Mesangial cell (primary cell): Measurements from ENCODE around the gene ICAM3. TPM values are rescaled to one million over a fixed set of nuclear protein-coding genes. Genes with fewer than 3 reads are reported as not detected.

Source experiments
- total RNA-seq: library from RNA; depleted of rRNA; stranded (reverse); fragments of >200 nt; gene quantifications from 2 replicates; pipeline ENCODE4 v1.2.3, GENCODE V29; 2015

Gene ICAM3, protein sequence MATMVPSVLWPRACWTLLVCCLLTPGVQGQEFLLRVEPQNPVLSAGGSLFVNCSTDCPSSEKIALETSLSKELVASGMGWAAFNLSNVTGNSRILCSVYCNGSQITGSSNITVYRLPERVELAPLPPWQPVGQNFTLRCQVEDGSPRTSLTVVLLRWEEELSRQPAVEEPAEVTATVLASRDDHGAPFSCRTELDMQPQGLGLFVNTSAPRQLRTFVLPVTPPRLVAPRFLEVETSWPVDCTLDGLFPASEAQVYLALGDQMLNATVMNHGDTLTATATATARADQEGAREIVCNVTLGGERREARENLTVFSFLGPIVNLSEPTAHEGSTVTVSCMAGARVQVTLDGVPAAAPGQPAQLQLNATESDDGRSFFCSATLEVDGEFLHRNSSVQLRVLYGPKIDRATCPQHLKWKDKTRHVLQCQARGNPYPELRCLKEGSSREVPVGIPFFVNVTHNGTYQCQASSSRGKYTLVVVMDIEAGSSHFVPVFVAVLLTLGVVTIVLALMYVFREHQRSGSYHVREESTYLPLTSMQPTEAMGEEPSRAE
- 3.7 and 9.0 TPM in 2 replicates for total RNA-seq

DNA sequence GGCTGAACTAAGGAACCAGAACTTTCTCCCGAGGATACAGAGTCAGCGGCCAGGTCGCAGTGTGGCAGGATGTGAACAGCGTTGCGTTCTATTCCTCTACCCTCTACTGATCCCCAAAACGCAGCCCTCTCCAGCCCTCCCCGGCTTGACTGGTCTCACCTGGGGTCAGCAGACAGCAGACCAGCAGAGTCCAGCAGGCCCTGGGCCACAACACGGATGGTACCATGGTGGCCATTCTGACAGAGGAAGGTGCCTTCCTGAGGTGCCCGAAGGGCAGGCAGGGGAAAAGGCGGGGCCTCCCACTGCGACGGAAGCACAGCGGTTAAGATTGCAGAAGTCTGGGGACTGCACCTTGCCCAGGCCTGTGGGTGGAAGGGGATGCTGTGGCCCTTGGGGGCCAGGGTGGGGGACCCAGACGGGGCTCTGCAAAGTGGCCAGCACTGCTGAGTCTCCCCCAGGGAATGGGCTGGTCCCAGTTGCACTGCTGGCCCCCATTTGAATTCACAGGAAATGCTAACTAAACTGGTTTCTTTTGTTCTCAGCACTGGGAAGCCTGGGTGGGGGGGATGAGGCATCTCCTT is at the start of gene ICAM3:
TSS of gene ICAM3 (minus strand) at position 245 of the 581 bp plus-strand sequence. CDS start at position 235, 10 bp downstream.

DNA sequence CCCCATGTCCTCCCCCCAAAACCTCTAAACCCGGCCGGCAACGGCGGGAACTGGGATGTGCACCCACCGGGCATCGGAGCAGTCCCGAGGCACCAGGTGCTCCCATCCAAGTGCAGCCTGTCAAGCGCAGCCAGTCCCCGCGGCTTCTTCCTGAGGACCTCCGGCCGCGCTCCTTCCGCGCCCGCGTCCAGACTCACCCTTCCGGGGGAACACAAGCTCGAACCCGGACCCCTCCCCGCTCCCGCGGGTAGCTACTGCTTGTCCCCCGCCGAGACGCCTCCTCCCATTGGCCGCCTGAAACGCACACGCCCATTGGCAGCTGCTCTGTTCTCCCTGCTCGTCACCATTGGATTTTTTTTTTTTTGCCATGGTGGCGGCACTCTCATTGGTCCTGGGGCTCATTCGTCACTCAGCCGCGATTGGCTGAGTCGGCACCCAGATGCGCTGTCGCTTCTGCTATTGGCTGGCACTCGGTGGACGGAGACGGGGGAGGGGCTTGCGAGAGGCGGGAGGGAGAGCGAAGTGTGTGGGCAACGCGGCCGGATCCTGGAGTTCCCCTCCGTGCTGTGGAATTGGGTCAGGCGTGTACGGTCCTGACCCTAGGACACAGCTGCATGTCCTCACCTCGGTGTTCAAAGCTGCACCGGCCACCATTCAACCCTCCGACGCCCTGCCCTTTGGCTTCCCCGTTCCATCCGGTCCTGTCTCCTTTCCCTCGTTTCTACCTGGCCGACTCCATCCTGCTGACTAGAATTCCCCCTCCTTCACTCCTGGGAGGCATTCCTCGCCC is 41.1 kb upstream of the ICAM3 start, which contains the start of gene TYK2:
TSS of gene TYK2 (minus strand) at position 260 of the 790 bp plus-strand sequence. CDS start 2,166 bp downstream, outside the sequence.

DNA sequence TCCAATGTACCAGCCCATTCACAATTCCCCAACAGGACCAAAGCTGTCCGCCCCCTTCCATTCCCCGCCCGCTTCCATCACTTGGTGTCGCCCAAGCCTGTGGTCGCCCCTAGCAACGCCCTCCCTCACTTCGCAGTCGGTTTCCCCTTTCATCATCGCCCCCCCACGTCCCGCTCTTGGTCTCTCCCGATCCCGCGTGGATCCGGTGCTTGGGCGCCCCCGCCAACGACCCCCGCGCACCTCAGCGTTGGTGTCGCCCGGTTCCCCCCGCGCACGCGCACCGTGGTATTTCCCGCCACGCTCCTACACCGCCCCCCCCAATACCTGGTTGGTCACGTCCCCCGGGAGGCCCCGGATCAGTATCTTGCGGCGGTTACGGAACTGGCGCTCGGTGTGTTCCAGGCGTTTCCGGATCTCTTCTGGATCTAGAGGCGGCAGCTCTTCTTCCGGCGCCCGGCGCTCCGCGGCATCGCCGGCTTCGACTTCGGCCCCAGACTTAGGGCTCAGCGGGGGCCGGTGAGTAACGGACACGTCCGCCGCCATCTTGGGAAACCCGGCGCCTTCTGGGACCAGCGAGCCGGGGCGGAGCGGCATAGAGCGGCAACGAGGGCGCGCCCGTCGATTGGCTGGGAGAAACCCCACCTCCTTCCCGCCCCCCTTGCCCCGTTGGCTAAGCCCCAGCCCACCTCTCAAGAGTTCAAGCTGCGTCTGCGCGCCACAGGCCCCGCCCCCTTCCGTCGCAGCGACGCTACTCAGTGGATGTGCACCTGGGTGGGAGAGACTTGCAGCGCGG is 6.3 kb downstream of the ICAM3 start, which contains the start of gene RAVER1:
TSS of gene RAVER1 (minus strand) at position 565 of the 793 bp plus-strand sequence. CDS start at position 543, 22 bp downstream.

DNA sequence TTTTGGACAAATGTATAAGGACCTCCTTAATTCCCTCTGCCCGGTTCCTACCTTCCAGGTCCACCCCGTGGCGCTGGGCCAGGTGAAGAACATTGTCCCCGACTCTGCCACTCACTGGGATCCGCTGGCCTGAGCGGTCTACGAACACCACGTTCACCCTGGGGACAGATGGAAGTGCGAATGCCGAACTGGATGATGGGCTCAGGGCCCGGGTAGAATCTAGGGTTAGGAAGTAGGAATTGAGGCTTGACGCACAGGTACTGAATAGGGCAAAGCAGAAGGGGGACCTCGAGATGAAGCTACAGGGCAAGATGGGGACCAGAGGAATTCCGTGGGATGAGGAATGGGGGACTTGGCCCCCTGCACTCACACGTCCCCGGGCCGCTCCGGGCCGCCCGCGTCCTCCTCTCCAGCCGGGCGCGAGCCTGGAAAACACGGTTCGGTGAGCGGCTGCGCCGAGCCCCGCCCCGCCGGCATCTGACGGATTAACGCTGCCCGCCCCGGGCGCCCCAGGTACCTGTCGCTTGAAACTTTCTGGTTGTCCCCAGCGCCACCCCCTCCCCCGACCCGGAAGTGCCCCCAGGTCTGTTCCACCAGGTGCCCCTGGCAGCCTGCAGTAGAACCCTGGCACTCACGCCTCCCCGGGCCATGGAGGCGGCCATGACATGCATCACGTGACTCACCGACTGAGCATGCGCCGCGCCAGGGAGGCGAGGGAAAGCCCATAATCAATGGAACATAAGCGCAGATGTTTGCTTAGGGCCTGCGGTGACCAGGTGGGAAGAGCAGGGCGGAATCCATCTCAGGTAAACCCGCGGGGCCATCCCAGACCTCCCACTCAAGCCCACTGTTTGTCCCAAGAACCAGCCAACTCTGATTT is 23.8 kb downstream of the ICAM3 start, which contains the start of gene FDX2:
TSS of gene FDX2 (minus strand) at position 681 of the 880 bp plus-strand sequence. CDS start at position 662, 19 bp downstream.

DNA sequence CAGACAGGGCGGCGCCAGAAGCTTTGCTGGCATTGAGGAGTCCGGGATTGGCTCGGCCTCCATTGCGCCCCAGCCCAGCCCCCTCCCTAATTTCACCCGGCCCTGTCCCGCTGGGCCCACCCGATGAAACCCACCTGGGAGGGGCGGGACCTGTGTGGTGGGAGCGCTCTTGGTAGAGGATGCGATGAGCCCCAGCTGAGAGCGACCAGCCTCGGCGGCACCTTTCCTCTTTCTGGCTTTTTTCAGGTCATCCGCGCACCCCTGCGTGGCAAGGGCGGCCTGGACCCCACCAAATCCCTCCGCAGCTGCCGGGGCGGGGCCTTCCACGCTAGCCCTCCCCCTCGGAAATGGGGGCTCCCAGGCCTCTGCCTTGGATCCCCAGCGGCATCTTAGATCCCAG is 30.0 kb downstream of the ICAM3 start, which contains the start of gene ZGLP1:
TSS of gene ZGLP1 (minus strand) at position 393 of the 400 bp plus-strand sequence.

DNA sequence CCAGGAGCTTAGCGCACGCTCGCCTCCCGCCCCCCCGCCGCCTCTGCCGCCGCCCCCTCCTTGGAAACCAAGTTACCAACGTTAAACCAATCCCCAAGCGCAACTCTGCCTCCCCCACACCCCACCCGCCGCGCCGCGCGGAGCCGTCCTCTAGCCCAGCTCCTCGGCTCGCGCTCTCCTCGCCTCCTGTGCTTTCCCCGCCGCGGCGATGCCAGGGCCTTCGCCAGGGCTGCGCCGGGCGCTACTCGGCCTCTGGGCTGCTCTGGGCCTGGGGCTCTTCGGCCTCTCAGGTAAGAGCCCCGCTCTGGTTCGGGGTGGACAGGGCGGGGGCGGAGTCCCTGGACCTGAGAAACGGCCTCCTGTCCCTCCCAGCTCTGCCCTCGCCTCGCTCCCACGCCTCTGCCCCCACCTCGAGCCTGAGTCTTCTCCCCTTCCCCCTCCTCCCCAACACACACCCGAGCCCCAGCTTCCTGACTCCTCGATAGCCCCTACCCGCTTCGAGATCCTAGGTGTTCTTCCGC is 49.5 kb downstream of the ICAM3 start, which contains the start of gene ICAM5:
TSS of gene ICAM5 (plus strand) at position 117 of the 521 bp plus-strand sequence. CDS start at position 209, 92 bp downstream.

DNA sequence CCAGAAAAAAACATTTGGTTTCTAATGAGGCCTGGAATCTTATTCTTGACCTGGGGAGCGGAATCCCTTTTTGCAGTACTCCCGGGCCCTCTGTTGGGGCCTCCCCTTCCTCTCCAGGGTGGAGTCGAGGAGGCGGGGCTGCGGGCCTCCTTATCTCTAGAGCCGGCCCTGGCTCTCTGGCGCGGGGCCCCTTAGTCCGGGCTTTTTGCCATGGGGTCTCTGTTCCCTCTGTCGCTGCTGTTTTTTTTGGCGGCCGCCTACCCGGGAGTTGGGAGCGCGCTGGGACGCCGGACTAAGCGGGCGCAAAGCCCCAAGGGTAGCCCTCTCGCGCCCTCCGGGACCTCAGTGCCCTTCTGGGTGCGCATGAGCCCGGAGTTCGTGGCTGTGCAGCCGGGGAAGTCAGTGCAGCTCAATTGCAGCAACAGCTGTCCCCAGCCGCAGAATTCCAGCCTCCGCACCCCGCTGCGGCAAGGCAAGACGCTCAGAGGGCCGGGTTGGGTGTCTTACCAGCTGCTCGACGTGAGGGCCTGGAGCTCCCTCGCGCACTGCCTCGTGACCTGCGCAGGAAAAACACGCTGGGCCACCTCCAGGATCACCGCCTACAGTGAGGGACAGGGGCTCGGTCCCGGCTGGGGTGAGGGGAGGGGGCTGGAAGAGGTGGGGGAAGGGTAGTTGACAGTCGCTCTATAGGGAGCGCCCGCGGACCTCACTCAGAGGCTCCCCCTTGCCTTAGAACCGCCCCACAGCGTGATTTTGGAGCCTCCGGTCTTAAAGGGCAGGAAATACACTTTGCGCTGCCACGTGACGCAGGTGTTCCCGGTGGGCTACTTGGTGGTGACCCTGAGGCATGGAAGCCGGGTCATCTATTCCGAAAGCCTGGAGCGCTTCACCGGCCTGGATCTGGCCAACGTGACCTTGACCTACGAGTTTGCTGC is 52.4 kb downstream of the ICAM3 start, which contains the start of gene ICAM4:
TSS of gene ICAM4 (plus strand) at position 153 of the 935 bp plus-strand sequence. CDS start at position 211, 58 bp downstream.

Other genes starting within 250 kb of the ICAM3 start
- gene ANGPTL6, start 236.9 kb downstream of the ICAM3 start, total RNA-seq: 0.89 TPM in 1 of 2 replicates, not detected in the other
- 25.9 and 43.5 TPM in 2 replicates for gene PPAN, start 233.3 kb downstream of the ICAM3 start, total RNA-seq
- 2.1 and 5.1 TPM in 2 replicates for gene P2RY11, start 227.9 kb downstream of the ICAM3 start, total RNA-seq
- gene EIF3G, start 219.7 kb downstream of the ICAM3 start, total RNA-seq: 245 and 306 TPM in 2 replicates
- gene DNMT1, start 144.7 kb downstream of the ICAM3 start, total RNA-seq: 37.1 and 155 TPM in 2 replicates
- gene S1PR2, start 108.3 kb downstream of the ICAM3 start, total RNA-seq: 2.8 and 6.2 TPM in 2 replicates
- gene MRPL4, start 87.4 kb downstream of the ICAM3 start, total RNA-seq: 100 and 139 TPM in 2 replicates
- gene ICAM1, start 68.5 kb downstream of the ICAM3 start, total RNA-seq: 20.5 and 41.3 TPM in 2 replicates
- 0.33 and 1.1 TPM in 2 replicates for gene ICAM4, start 52.7 kb downstream of the ICAM3 start, total RNA-seq
- gene ICAM5, start 49.7 kb downstream of the ICAM3 start, total RNA-seq: 0.16 and 0.63 TPM in 2 replicates
- 0.89 and 2.8 TPM in 2 replicates for gene ZGLP1, start 29.8 kb downstream of the ICAM3 start, total RNA-seq
- 21.8 and 37.1 TPM in 2 replicates for gene FDX2, start 23.6 kb downstream of the ICAM3 start, total RNA-seq
- 37.5 and 56.5 TPM in 2 replicates for gene RAVER1, start 6.1 kb downstream of the ICAM3 start, total RNA-seq
- gene TYK2, start 40.9 kb upstream of the ICAM3 start, total RNA-seq: 110 and 147 TPM in 2 replicates
- 119 and 192 TPM in 2 replicates for gene CDC37, start 63.9 kb upstream of the ICAM3 start, total RNA-seq
- 5.2 and 8.2 TPM in 2 replicates for gene PDE4A, start 80.9 kb upstream of the ICAM3 start, total RNA-seq
- 63.1 and 74.4 TPM in 2 replicates for gene KEAP1, start 163.7 kb upstream of the ICAM3 start, total RNA-seq
- gene S1PR5, start 177.8 kb upstream of the ICAM3 start, total RNA-seq: 0.65 and 0.76 TPM in 2 replicates
- 36.3 and 50.5 TPM in 2 replicates for gene ATG4D, start 204.3 kb upstream of the ICAM3 start, total RNA-seq
- gene KRI1, start 226.4 kb upstream of the ICAM3 start, total RNA-seq: 8.6 and 13.5 TPM in 2 replicates
- gene CDKN2D, start 229.4 kb upstream of the ICAM3 start, total RNA-seq: 8.1 and 8.3 TPM in 2 replicates
- 18.0 and 51.0 TPM in 2 replicates for gene AP1M2, start 247.7 kb upstream of the ICAM3 start, total RNA-seq